ENCODE measurements around the gene SLC39A7. TPM values are rescaled to one million over a fixed set of nuclear protein-coding genes. Genes with fewer than 3 reads are reported as not detected.
"Not testable (repeated sequence)": the region's sequence is repeated elsewhere in the genome, so short reads cannot be mapped to it uniquely, and the experiment has no call there.

Gene SLC39A7
- total RNA-seq, 6 donors from 2014 or later = 37.7 to 104 (median 86.7) TPM

DNA sequence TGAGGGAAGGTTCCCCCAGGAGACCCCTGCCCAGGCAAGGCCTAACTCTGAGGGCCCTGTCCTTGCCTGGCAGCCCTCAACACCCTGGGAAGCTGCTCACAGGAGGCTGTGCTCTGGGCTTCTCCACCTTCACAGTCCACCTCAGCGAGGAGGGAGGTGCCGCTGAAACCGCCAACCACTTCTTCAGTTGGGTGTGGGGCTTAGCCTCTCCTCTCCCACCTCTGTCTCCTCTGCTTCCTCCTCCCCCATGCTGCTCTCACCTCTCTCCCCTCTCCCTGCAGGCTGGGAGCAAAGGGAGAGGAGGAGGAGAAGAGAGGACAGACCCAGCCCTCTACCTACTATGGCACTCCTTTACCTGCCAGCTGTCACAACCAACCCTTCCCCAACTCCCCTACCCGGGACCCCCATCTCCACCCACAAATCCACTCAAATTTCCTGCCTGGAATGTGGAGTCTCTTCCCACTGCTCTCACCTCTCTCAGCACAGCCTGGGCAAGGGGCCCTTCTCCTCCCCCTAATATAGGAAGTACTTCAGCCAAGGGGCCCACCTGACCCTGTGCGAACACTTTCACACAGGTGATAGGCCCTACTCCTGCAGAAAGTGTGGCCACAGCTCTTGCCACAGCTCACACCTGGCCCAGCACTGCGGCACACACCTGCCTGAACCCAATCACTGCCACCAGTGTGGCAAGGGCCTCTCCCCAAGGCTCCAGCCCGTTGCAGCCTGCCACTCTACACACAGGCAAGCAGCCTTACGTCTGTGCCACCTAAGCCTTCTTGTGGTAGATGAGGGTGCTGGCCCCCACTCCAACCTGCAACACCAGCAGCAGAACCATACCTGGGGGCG is 14.8 kb downstream of the SLC39A7 start:
- H3K4me3 ChIP-seq = no peak overlapping the region
- H3K27me3 ChIP-seq = no peaks in the 10 kb centered on the region
- DNase-seq (no peak), ATAC-seq (ENCODE audit: low FRiP score in 2 of 2) (no peak)
- H3K27ac ChIP-seq = no peak overlapping the region
- 73 to 83% methylated on average over 6 to 8 of the region's 9 CpGs for WGBS, 2 donors
- TF ChIP-seq EP300 (IDR thresholded peaks at IDR 0.05) = no peak
- no peak for TF ChIP-seq POLR2AphosphoS5 (IDR thresholded peaks at IDR 0.05)
- TF ChIP-seq POLR2A (IDR thresholded peaks at IDR 0.05) = no peak
- TF ChIP-seq, protein P1, sequence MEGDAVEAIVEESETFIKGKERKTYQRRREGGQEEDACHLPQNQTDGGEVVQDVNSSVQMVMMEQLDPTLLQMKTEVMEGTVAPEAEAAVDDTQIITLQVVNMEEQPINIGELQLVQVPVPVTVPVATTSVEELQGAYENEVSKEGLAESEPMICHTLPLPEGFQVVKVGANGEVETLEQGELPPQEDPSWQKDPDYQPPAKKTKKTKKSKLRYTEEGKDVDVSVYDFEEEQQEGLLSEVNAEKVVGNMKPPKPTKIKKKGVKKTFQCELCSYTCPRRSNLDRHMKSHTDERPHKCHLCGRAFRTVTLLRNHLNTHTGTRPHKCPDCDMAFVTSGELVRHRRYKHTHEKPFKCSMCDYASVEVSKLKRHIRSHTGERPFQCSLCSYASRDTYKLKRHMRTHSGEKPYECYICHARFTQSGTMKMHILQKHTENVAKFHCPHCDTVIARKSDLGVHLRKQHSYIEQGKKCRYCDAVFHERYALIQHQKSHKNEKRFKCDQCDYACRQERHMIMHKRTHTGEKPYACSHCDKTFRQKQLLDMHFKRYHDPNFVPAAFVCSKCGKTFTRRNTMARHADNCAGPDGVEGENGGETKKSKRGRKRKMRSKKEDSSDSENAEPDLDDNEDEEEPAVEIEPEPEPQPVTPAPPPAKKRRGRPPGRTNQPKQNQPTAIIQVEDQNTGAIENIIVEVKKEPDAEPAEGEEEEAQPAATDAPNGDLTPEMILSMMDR (IDR thresholded peaks at IDR 0.05) = no peak
- peaks cover 0 to 13% (median 6%) of the 10 kb centered on the region in 4 donors for H3K36me3 ChIP-seq
- H3K4me1 ChIP-seq = peaks cover 15 to 18% (median 17%) of the 10 kb centered on the region in 4 donors
- no peaks in the 10 kb centered on the region for H3K9me3 ChIP-seq

DNA sequence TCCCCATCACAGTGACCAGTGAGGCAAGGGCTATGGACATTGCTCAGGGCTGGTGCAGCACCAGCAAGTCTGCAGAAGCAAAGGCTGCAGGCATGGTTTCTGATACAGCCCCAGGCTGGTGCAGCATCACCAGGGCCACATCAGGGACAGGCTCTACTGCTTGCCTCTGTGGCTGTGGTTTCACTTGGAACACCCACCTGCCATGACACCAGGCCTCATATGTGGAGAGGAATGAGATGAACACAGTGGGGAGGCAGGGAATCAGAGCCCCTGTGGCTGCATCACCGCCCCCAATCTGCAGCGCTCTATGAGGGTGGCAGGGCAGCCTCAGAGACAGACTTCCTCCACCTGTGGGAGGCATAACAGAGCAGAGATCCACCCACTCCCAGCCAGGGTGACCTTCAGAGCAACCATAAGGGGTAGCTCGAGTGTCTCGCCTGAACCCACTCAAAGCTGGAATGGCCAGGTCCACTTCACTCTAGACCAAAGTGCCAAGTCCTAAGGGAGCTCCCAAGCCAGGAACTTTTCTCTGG is 15.5 kb downstream of the SLC39A7 start:
- H3K27ac ChIP-seq = no peak overlapping the region
- TF ChIP-seq POLR2AphosphoS5 (IDR thresholded peaks at IDR 0.05) = no peak
- TF ChIP-seq EP300 (IDR thresholded peaks at IDR 0.05) = no peak
- TF ChIP-seq POLR2A (IDR thresholded peaks at IDR 0.05) = no peak
- TF ChIP-seq, protein P1 (IDR thresholded peaks at IDR 0.05) = no peak
- H3K9me3 ChIP-seq = no peaks in the 10 kb centered on the region
- H3K4me1 ChIP-seq = peaks cover 15 to 18% (median 17%) of the 10 kb centered on the region in 4 donors
- H3K4me3 ChIP-seq = no peak overlapping the region
- ATAC-seq (ENCODE audit: low FRiP score in 2 of 2) (no peak), DNase-seq (no peak)
- WGBS, 2 donors = 66 to 69% methylated on average over 2 to 4 of the region's 4 CpGs
- peaks cover 0 to 6% (median 2%) of the 10 kb centered on the region in 4 donors for H3K36me3 ChIP-seq
- H3K27me3 ChIP-seq = no peaks in the 10 kb centered on the region

DNA sequence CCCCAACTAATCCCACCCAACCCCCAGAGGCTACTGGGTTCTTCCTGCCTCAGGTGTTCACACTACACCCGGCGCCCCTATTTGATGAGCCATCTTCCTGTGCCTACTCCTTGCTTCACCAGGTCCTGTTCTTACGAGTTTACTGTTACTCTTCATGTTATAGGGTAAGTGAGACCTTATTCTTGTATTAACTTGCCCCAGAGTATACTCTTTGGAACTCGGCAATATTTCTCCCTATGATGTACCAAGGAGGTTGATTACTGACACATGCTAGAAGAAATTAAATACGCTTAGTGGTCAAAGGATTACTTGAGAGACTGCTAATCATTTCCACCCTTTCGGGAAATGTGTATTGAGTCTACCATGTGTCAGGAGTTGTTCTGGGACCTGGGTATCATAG is 16.6 kb downstream of the SLC39A7 start:
- ATAC-seq (ENCODE audit: low FRiP score in 2 of 2) = no peak
- Histone ChIP-seq H3K4me3 (no peak overlapping the region), H3K27ac (no peak overlapping the region), H3K36me3 (no peaks in the 10 kb centered on the region), H3K4me1 (peaks cover 15 to 18% (median 17%) of the 10 kb centered on the region in 4 donors), H3K9me3 (no peaks in the 10 kb centered on the region), H3K27me3 (no peaks in the 10 kb centered on the region)
- no peak for DNase-seq
- TF ChIP-seq EP300 (IDR thresholded peaks at IDR 0.05) (no peak), POLR2A (IDR thresholded peaks at IDR 0.05) (no peak), POLR2AphosphoS5 (IDR thresholded peaks at IDR 0.05) (no peak)
- TF ChIP-seq, protein P1 (IDR thresholded peaks at IDR 0.05) = no peak
- 80 to 81% methylated on average over 6 of the region's 6 CpGs for WGBS, 2 donors

GRCh38 chr6:33217681-33218080 is 17.0 kb downstream of the SLC39A7 start:
- no peak for ATAC-seq (ENCODE audit: low FRiP score in 2 of 2)
- 59 to 81% methylated on average over 3 of the region's 3 CpGs for WGBS, 2 donors
- no peak for DNase-seq

DNA sequence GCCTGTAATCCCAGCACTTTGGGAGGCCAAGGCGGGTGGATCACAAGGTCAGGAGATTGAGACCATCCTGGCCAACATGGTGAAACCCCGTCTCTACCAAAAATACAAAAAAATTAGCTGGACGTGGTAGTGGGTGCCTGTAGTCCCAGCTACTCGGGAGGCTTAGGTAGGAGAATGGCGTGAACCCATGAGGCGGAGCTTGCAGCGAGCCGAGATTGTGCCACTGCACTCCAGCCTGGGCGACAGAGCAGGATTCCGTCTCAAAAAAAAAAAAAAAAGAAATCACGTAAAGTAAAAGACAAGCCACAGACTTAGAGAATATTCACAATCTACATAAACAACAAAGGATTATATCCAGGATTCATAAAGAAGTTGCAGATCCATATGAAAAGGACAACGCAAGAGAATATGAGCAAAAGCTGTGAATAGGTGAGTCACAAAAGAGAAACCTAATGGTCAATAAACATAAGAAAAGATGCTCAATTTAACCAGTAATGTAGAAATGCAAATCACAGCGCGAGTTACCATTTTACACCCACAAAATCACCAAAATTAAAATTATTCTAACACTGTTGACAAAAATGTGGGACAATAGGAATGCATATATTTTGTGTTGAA is 25.9 kb downstream of the SLC39A7 start:
- not testable (repeated sequence) for H3K4me3 ChIP-seq; H3K9me3 ChIP-seq; H3K4me1 ChIP-seq; H3K27ac ChIP-seq; DNase-seq; ATAC-seq (ENCODE audit: low FRiP score in 2 of 2); H3K36me3 ChIP-seq; H3K27me3 ChIP-seq
- WGBS, 2 donors = 45 to 50% methylated on average over 14 of the region's 14 CpGs

More at GRCh38 chr6:33217681-33218080, 17.0 kb downstream of the SLC39A7 start:
- Histone ChIP-seq H3K4me1 (peaks cover 13 to 16% (median 15%) of the 10 kb centered on the region in 4 donors), H3K36me3 (no peaks in the 10 kb centered on the region), H3K4me3 (no peak overlapping the region), H3K9me3 (no peaks in the 10 kb centered on the region), H3K27me3 (no peaks in the 10 kb centered on the region), H3K27ac (no peak overlapping the region)
- TF ChIP-seq, protein P1 (IDR thresholded peaks at IDR 0.05) = no peak
- TF ChIP-seq POLR2AphosphoS5 (IDR thresholded peaks at IDR 0.05) (no peak), POLR2A (IDR thresholded peaks at IDR 0.05) (no peak), EP300 (IDR thresholded peaks at IDR 0.05) (no peak)

All from upper lobe of left lung (tissue), 6 donors.